GM15510 (cell line): ENCODE results near the gene NENF.

ENCODE experiments used
- POLR2A ChIP-seq: IDR thresholded peaks from 3 replicates; pipeline ENCODE4 v1.6.1; 2011; ENCODE audit warnings: borderline replicate concordance; ENCODE audit not compliant: insufficient read length; ENCODE audit errors: extremely low read depth

Gene NENF

DNA sequence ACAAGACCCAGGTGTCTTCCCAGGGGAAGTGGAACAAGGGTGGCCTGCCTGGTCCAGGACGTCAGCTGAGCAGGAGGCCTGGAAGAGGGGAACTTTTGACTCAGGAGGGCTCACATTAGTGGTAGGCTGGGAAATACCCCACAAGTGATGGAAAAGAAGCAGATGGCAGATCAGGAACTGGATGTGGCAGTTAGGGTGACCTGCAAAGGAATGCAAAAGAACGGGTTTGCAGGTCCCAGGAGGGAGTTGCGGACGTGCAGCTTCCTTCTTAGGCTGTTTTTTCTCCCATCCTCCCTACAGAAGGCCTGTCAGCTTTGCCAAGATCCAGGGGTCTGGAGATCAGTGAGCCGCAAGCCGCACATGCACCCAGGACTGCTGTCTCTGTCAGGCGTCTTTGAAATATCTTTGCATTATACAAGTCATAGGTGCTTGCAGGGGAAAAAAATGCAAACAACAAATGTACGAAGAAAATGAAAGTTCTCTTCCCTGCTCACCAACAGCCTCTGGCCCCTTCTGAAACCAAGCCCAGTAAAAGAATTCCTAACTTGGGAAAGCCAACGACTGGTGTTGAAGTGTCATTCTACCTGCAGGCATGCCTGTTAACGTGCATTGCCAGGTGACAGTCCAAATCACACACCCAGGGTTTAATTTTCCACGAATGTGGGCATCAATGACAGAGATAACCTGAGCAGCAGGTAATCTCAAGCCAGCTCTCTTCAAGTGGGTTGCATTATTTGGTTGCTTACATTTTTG is 34.4 kb downstream of the NENF start:
- TF ChIP-seq POLR2A, result no peak

DNA sequence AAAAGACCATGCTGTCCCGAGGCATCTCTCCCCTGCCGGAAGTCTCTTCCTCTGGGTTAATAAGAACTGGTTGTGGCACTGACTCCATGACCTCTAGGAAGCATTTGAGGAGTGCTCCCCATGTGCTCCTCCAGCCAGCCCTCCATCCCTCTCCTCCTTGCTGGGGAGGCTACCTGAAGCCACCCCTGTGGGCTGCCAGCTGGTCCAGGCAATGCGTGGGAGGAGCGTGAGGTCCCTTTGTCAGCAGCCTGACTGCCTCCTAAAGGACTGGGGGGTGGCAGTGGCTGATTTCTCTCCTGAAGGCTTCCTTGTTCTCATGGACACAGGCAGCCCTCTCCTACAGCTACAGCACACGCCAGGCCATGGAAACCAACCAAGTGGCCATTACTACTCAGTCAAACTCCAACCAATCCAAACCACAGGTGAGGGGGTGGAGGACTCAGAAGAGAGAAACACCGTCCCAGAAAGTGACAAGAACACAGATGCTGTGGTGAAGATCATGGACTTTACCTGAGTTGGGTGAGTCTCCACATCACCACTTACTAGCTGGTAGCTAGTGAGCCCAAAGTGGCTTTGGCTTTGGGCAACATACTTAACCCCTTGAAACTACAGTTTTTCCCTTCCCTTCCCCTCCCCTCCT is 35.2 kb downstream of the NENF start:
- TF ChIP-seq POLR2A, result no peak

DNA sequence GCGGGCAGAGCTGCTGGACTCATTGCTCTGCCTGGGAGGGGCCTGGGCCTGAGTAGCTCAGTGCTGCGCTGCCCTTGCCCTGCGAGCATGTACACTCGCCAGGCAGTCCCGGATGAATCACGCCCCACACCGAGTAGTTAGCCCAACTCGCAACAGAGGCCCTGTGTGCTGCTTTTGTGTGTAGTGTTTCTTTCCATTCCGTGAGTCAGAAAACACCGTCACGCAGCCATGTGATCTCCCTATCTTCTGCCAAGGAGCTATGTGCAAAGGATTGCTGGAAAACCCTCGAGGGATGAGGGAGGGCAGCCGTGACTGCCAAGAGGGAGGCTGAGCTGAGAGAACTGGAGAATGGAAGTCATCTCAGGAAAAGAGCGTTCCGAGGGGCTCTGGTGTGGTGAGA is 37.3 kb downstream of the NENF start:
- no peak for TF ChIP-seq POLR2A

DNA sequence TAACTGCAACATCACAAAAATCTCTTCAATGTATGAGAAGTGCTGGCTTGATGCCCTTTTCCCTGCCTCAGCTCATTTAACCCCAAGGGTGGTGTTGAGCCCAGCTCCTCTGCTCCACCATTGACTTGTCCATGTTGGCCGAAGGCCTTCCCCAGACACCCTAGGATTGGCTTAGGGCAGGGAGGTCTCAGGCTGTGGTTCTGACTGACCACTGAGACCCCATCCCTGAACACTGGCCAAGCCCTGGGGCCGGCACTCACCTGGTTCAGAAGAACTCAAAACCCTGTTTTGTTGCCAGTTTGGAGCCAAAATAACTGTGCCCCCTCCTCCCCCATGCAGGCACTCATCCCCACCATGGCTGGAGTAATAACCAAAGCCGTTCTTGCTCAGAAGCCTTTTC is 38.6 kb downstream of the NENF start:
- TF ChIP-seq POLR2A, result no peak

DNA sequence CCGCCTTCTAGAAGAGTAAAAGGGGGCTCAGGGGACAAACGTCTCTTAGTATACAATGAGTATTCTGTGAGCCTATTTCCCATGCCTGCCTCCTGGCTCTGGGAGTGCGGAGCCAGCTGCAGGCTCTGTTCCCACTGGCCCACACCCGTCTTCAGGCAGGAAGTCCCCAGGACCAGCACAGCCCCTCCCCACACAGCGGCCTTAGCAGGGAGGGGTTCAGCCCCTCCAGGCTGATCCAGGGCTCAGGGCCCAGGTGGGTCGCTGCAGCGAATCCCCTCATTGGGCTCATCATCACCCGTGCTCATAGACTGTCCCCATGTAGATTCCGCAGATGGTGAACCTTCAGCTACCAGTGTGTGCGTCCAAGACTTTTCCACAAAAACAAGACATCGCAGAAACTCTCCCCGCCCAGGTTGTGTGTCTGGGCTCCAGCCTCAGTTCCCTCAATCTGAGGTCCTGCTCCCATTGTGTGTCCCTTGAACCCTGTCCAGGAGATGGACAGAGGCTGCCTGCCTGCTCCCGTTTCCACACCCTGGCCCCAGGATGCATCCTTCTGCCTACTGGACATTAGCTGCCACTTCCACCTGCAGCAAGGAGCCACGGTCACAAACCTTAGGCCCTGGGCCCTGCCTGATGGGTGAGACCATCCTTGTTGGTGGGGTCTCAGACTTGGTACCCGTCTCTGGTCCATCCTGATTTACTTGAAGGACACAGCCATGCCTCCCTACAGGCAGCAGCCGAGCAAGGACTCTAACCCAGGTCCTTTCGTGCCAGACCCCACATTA is 39.4 kb downstream of the NENF start:
- no peak for TF ChIP-seq POLR2A

DNA sequence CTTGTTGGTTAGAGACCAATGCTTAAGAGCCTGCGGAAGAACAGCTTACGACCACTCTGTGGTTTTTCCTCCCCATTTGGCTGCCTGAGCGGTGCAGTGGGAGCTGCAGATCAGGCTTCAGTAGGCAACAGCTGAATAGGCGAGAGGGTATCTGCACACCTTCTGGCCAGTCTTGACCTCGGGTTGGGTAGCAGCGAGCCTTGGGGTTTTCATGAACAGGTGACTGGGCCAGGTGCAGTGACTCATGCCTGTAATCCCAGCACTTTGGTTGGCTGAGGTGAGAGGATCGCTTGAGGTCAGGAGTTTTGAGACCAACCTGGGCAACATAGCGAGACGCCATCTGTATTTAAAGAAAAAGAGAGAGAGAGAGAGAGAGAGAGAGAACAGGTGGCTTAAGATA is 41.0 kb downstream of the NENF start:
- TF ChIP-seq POLR2A, result no peak

DNA sequence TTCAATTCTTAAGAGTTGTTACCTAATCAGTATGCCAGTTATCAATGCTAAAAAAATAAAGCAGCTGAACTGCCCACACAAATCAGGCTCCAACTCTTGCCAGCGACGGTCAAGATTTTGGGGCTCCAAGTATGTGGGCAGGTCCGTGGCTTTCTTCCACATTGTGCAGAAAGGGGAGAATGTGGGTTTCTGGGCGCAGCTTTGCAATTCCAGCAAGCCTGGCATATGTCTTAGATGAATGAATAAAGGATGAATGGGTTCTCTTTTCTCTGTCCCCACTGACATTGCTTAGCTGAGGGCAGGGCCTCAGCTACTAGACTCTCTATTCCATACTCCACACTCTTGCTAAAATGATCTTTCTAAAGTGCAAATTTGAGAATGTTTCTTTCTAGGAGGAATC is 42.4 kb downstream of the NENF start:
- TF ChIP-seq POLR2A, result no peak

DNA sequence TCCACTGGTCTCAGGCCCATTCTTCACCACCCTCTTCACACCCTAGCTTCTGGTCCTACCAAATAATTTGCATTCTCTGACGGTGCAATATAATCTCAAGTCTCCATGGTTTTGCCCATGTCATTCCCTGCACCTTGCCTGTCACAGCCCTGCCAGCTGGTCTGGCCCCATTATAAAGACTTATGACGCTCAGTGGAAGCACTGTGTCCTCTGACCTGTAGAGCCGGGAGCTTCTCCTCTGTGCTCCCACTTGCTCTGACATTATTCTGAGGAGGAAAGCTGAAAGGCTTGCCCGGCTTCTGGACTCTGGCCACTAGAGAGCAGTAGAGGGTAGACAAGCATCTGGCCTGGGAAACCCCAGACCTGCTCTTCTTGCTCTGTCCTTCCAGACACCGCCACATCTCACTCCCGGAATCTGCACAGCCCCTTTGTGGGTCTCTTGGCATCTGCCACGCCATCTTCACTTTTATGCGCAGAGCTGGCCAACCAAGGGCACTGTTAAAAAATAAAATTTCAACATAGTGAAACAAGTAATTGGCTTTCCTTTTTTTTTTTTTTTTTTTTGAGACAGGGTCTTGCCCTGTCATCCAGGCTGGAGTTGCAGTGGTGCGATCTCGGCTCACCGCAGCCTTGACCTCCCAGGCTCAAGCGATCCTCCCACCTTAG is 44.4 kb downstream of the NENF start:
- no peak for TF ChIP-seq POLR2A

DNA sequence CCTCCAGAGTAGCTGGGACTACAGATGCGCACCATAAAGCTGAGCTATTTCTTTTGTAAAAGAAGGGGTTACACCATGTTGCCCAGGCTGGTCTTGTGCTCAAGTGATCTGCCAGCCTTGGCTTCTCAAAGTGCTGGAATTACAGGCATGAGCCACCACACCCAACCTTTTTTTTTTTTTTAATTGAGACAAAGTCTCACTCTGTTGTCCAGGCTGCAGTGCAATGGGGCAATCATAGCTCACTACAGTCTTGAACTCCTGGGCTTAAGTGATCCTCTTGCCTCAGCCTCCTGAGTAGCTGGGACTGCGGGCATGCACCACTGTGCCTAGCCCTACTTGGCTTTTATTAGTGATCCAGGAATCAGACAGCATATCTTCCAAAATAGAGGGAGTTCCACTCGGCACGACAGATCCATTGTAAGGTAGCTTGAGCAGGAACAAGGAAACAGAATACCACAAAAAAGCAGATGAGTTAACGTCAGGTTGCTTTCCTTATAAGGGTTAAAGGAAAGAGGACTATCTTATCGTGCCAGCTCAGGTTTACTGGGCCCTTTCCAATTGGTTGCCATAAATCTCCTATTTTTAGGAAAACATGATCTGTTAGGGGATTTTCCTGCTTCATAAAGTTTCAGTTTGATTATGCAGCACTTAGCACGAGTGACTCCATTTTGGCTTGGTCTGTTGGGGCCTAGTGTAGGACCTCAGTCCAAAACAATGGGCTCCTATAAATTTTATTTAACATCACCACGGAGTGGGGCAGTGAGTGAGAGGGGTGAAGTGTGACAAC is 45.2 kb downstream of the NENF start:
- no peak for TF ChIP-seq POLR2A

DNA sequence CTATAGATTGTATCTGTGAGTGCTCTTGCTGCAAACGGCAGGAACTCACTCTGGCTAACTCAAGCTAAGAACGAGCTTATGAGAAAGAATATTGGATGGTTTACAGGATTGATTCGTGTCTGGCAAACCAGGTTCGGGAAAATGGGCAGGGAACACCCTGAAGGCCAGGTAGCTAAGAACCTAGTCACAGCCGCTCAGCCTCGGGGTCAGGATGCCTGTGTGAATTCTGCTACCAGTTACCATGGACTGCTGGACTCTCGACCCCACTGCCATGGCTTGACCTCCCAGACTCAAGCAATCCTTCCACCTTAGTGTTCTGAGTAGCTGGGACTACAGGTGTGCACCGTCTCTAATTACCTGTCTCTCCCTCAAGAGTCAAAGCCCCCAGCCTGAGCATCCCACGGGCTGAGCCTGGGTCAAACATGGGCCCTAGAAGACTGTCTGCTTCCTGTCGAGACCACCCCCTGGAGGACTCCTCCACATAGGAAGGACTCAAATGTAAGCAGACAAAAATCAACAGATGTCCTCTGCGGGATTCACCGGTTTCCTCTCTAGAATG is 45.8 kb downstream of the NENF start:
- TF ChIP-seq POLR2A, result no peak

DNA sequence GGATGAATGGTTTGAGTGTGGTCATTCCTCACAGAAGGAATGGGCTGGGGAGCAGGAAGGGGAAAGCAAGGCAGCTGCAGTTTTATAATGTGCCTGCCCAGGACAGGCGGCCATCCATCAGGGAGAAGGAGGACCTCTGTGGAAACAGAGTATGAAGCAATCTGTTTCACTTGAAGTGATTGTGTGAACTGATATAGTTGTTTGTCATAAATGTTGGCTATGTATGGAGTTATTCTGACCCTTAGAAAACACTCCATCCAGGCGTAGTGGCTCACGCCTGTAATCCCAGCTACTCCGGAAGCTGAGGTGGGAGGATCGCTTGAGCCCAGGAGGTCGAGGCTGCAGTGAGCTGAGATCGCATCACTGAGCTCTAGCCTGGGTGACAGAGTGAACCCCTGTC is 46.5 kb downstream of the NENF start:
- no peak for TF ChIP-seq POLR2A

DNA sequence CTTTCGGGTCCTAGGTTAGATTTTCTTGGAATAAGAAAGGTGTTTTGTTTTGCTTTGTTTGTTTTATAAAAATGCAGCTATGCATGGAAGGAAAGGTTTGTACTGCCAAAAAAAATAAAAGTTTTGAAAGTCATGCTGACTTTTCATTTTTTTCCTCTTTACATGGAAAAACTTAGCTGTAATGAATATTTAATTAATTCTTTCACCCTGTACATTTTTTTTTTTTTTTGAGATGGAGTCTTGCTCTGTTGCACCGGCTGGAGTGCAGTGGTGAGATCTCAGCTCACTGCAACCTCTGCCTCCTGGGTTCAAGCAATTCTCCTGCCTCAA is 48.7 kb downstream of the NENF start:
- TF ChIP-seq POLR2A, result no peak

DNA sequence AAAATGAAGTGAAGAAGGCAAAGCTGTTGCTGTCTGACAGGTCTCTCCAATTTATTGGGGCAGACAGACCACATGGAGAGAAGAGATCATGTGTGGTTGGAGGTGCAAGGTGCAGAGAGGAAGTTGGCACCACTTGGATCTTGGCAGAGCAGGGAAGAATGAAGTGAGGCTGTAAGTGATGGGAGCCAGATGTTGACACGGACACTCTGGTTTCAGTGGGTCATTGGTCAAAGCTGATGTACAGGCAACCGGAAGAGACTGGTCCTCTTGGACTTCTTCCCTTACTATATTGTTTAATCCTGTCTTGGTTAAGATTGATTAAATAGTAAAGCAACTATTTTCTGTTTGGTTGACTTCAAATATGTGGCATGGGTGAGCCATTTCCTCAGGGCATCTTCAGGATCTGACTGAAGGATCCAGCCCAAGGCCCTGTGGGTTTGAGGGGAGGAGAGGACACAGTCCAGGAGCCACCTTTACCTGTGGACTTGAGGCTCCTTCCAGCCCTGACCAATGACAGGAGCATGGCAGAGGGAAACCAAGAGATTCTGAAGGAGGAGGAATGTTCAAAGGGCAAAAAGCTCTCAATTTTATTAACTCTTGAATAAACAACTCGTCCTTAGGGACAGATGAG is 49.4 kb downstream of the NENF start:
- no peak for TF ChIP-seq POLR2A

DNA sequence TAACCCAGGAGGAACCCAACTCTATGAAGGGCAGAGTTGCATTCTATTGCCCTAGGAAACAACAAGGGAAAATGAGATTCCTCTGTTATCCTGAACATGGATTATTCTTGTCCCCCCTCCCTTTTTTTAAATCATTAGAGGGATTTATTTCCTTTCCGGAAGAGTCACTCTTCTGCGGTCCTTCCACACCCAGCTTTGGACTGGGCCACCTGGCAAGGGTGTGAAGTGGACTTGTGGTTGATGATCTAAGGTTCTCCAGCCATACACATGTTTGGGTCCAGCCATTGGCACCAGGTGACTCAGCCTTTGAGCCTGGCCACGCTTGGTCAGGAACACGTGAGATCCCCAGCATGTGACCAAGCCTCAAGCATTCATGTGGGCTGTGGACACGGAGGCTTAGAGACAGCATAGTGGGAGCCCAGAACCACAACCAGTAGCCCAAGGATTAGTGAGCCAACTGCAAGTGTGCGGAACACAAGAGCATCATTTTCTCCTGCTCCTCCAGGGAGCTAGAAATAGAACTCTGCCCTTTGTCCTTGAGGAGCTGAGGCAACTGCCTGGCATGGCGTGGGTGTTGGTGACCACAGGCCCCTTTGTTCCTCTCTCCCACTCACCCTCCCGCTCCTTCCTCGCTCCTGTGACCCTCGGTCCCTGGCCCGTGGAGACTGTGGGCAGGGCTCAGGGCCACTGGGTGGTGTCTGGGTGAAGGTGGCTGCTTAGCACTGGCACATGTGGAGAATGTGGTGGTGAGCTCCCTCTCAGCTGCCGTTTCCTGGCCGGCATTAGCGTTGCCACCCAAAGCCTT is 50.1 kb downstream of the NENF start:
- no peak for TF ChIP-seq POLR2A
